ENCODE measurements around the gene DTHD1. TPM values are rescaled to one million over a fixed set of nuclear protein-coding genes. Genes with fewer than 3 reads are reported as not detected.

DTHD1 gene
- total and polyA plus RNA-seq, 11 donors, result 0.14 to 0.83 TPM; not detected in 9

GRCh38 chr4:36285784-36286480 lies 4.5 kb downstream of the DTHD1 start:
- Histone ChIP-seq H3K4me3 (no peak overlapping the region), H3K27me3 (no peaks in the 10 kb centered on the region), H3K9me3 (no peaks in the 10 kb centered on the region), H3K4me1 (peaks cover 0 to 10% (median 0%) of the 10 kb centered on the region in 12 donors), H3K27ac (peak overlapping the region in 2 of 12 donors; percentile 13 to 80), H3K36me3 (no peaks in the 10 kb centered on the region)
- intact Hi-C loops (cut with DNase I), result no loop called here
- ATAC-seq (peak in 1 of 4 donors; percentile 22), DNase-seq (no peak)
- TF ChIP-seq, protein P1, sequence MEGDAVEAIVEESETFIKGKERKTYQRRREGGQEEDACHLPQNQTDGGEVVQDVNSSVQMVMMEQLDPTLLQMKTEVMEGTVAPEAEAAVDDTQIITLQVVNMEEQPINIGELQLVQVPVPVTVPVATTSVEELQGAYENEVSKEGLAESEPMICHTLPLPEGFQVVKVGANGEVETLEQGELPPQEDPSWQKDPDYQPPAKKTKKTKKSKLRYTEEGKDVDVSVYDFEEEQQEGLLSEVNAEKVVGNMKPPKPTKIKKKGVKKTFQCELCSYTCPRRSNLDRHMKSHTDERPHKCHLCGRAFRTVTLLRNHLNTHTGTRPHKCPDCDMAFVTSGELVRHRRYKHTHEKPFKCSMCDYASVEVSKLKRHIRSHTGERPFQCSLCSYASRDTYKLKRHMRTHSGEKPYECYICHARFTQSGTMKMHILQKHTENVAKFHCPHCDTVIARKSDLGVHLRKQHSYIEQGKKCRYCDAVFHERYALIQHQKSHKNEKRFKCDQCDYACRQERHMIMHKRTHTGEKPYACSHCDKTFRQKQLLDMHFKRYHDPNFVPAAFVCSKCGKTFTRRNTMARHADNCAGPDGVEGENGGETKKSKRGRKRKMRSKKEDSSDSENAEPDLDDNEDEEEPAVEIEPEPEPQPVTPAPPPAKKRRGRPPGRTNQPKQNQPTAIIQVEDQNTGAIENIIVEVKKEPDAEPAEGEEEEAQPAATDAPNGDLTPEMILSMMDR (IDR thresholded peaks at IDR 0.05), result no peak
- TF ChIP-seq POLR2A (IDR thresholded peaks at IDR 0.05), result no peak
- WGBS, 4 donors, result 82 to 86% (median 84%) methylated on average over 6 of the region's 6 CpGs

DNA sequence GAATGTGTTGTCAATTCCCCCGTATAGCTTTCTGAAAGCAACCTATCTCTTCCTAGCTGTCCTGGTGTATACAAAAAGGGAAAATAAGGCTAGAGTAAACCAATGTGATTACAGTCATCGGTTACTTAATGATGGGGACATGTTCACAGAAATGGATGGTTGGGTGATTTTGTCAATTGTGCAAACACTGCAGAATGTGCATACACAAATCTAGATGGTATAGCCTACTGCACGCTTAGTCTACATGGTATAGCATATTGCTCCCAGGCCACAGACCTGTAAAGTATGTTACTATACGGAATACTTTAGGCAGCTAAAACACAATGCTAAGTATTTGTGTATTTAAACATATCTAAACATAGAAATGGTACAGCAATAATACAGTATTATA lies 5.1 kb downstream of the DTHD1 start:
- Histone ChIP-seq H3K4me3 (no peak overlapping the region), H3K27ac (peak overlapping the region in 1 of 12 donors; percentile 35), H3K27me3 (no peaks in the 10 kb centered on the region), H3K4me1 (peaks cover 0 to 10% (median 0%) of the 10 kb centered on the region in 12 donors), H3K36me3 (no peaks in the 10 kb centered on the region), H3K9me3 (no peaks in the 10 kb centered on the region)
- TF ChIP-seq, protein P1 (IDR thresholded peaks at IDR 0.05), result no peak
- no peak for TF ChIP-seq POLR2A (IDR thresholded peaks at IDR 0.05)
- ATAC-seq (no peak), DNase-seq (no peak)
- intact Hi-C loops (cut with DNase I), result no loop called here
- WGBS, 4 donors, result 88 to 94% (median 90%) methylated on average over 4 of the region's 4 CpGs

GRCh38 chr4:36288731-36289426 lies 7.5 kb downstream of the DTHD1 start:
- H3K4me3 ChIP-seq, result no peak overlapping the region
- peak overlapping the region in 1 of 12 donors; percentile 29 for H3K27ac ChIP-seq
- peaks cover 0 to 10% (median 0%) of the 10 kb centered on the region in 12 donors for H3K4me1 ChIP-seq
- DNase-seq (no peak), ATAC-seq (no peak)
- no peaks in the 10 kb centered on the region for H3K36me3 ChIP-seq
- H3K27me3 ChIP-seq, result no peaks in the 10 kb centered on the region
- no peaks in the 10 kb centered on the region for H3K9me3 ChIP-seq
- intact Hi-C loops (cut with DNase I), result no loop called here
- TF ChIP-seq, protein P1 (IDR thresholded peaks at IDR 0.05), result no peak
- TF ChIP-seq POLR2A (IDR thresholded peaks at IDR 0.05), result no peak
- WGBS, 4 donors, result 53 to 57% (median 55%) methylated on average over 2 of the region's 2 CpGs

DNA sequence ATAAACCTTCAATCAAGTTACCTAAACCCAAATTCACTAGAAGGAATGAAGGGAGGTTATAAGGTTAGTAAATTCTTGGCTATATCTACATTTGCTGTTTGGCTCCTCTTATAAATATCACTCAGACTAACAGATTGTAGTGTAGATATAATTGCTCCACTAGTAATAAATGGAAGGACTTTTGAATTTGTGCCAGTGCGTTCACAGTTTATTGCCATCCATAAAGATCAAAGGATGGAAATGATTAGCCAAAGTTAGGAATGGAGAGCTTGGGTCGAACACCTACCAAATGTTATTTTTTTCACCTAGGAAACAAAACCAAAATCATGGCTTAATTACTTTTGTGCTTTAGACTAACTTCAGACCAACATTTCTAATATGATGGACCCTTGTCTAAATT lies 9.2 kb downstream of the DTHD1 start:
- Histone ChIP-seq H3K27me3 (no peaks in the 10 kb centered on the region), H3K9me3 (no peaks in the 10 kb centered on the region), H3K4me1 (peaks cover 0 to 10% (median 0%) of the 10 kb centered on the region in 12 donors), H3K4me3 (no peak overlapping the region), H3K27ac (no peak overlapping the region), H3K36me3 (no peaks in the 10 kb centered on the region)
- no peak for DNase-seq
- TF ChIP-seq, protein P1 (IDR thresholded peaks at IDR 0.05), result no peak
- no peak for TF ChIP-seq POLR2A (IDR thresholded peaks at IDR 0.05)
- ATAC-seq, result no peak
- intact Hi-C loops (cut with DNase I), result no loop called here
- WGBS, 4 donors, result 91 to 95% (median 92%) methylated on average over 2 of the region's 2 CpGs

Data from heart left ventricle (tissue), 16 donors.